Neural crest cell (in vitro differentiated cells): Measurements from ENCODE around the gene TRIM74. TPM values are rescaled to one million over a fixed set of nuclear protein-coding genes. Genes with fewer than 3 reads are reported as not detected.
A peak's percentile ranks its signal among the peaks of the same experiment; 100 is the strongest.
"Not testable (repeated sequence)": the region's sequence is repeated elsewhere in the genome, so short reads cannot be mapped to it uniquely, and the experiment has no call there.

Source experiments
- DNase-seq: peaks from one replicate; pipeline ENCODE4 v3.0.0; 2021; ENCODE audit warnings: low read depth, mixed read lengths, low spot score
- H3K27ac Mint-ChIP-seq: one replicate; pipeline ENCODE4 v1.8.0; 2021; ENCODE audit warnings: mild to moderate bottlenecking, mixed read lengths; ENCODE audit not compliant: unreplicated experiment
- H3K27me3 Mint-ChIP-seq: 2 replicates; pipeline ENCODE4 v1.8.0; 2021; ENCODE audit warnings: low read depth, mild to moderate bottlenecking, mixed read lengths
- H3K36me3 Mint-ChIP-seq: 2 replicates; pipeline ENCODE4 v1.8.0; 2021; ENCODE audit warnings: low read depth, mild to moderate bottlenecking, mixed read lengths
- H3K4me1 Mint-ChIP-seq: 2 replicates; pipeline ENCODE4 v1.8.0; 2021; ENCODE audit warnings: mixed read lengths
- H3K4me3 Mint-ChIP-seq: one replicate; pipeline ENCODE4 v1.8.0; 2021; ENCODE audit warnings: mild to moderate bottlenecking, mixed read lengths
- H3K9me3 Mint-ChIP-seq: 2 replicates; pipeline ENCODE4 v1.8.0; 2021; ENCODE audit warnings: mixed read lengths
- total RNA-seq: library from RNA; stranded (reverse); gene quantifications from 2 replicates; pipeline ENCODE4 v1.2.1, GENCODE V29; 2021

Gene TRIM74
- total RNA-seq, 1 donor from 2014 or later = 0.96 TPM

GRCh38 chr7:72971505-72971904, 2.2 kb upstream of the TRIM74 start:
- H3K27ac Mint-ChIP-seq, H3K9me3 Mint-ChIP-seq, DNase-seq, H3K36me3 Mint-ChIP-seq, H3K27me3 Mint-ChIP-seq, H3K4me3 Mint-ChIP-seq, H3K4me1 Mint-ChIP-seq: not testable (repeated sequence)

- not testable (repeated sequence) for H3K27me3 Mint-ChIP-seq, H3K27ac Mint-ChIP-seq, H3K4me3 Mint-ChIP-seq, H3K4me1 Mint-ChIP-seq, H3K9me3 Mint-ChIP-seq, DNase-seq, H3K36me3 Mint-ChIP-seq
Measured at GRCh38 chr7:72969688-72970087, 422 bp upstream of the TRIM74 start.

- H3K27ac Mint-ChIP-seq, H3K4me1 Mint-ChIP-seq, H3K36me3 Mint-ChIP-seq, DNase-seq, H3K27me3 Mint-ChIP-seq, H3K4me3 Mint-ChIP-seq, H3K9me3 Mint-ChIP-seq: not testable (repeated sequence)
Measured at GRCh38 chr7:72966892-72967291, 2.4 kb downstream of the TRIM74 start.

- not testable (repeated sequence) for H3K9me3 Mint-ChIP-seq, H3K27ac Mint-ChIP-seq, DNase-seq, H3K4me1 Mint-ChIP-seq, H3K27me3 Mint-ChIP-seq, H3K36me3 Mint-ChIP-seq, H3K4me3 Mint-ChIP-seq
Measured at GRCh38 chr7:72965186-72965975, 3.9 kb downstream of the TRIM74 start.

- not testable (repeated sequence) for H3K9me3 Mint-ChIP-seq, H3K4me3 Mint-ChIP-seq, H3K27ac Mint-ChIP-seq, H3K36me3 Mint-ChIP-seq, H3K27me3 Mint-ChIP-seq, DNase-seq, H3K4me1 Mint-ChIP-seq
Measured at GRCh38 chr7:72963056-72963455, 6.2 kb downstream of the TRIM74 start.

- H3K9me3 Mint-ChIP-seq, DNase-seq, H3K27me3 Mint-ChIP-seq, H3K4me1 Mint-ChIP-seq, H3K27ac Mint-ChIP-seq, H3K36me3 Mint-ChIP-seq, H3K4me3 Mint-ChIP-seq: not testable (repeated sequence)
Measured at GRCh38 chr7:72961346-72961650, 8.0 kb downstream of the TRIM74 start.

- DNase-seq, H3K27ac Mint-ChIP-seq, H3K4me1 Mint-ChIP-seq, H3K27me3 Mint-ChIP-seq, H3K9me3 Mint-ChIP-seq, H3K4me3 Mint-ChIP-seq, H3K36me3 Mint-ChIP-seq: not testable (repeated sequence)
Measured at GRCh38 chr7:72960626-72961345, 8.5 kb downstream of the TRIM74 start.

- H3K27ac Mint-ChIP-seq, H3K27me3 Mint-ChIP-seq, H3K4me3 Mint-ChIP-seq, H3K36me3 Mint-ChIP-seq, DNase-seq, H3K9me3 Mint-ChIP-seq, H3K4me1 Mint-ChIP-seq: not testable (repeated sequence)
Measured at GRCh38 chr7:72960029-72960428, 9.2 kb downstream of the TRIM74 start.

- H3K36me3 Mint-ChIP-seq, H3K27ac Mint-ChIP-seq, H3K4me1 Mint-ChIP-seq, H3K27me3 Mint-ChIP-seq, DNase-seq, H3K9me3 Mint-ChIP-seq: not testable (repeated sequence)
- peak overlapping the region; percentile 81 for H3K4me3 Mint-ChIP-seq
Measured at GRCh38 chr7:72954563-72955198, 14.6 kb downstream of the TRIM74 start.

- not testable (repeated sequence) for H3K9me3 Mint-ChIP-seq, H3K4me1 Mint-ChIP-seq, H3K27ac Mint-ChIP-seq, H3K27me3 Mint-ChIP-seq, H3K4me3 Mint-ChIP-seq, DNase-seq, H3K36me3 Mint-ChIP-seq
Measured at GRCh38 chr7:72953901-72954562, 15.2 kb downstream of the TRIM74 start.

GRCh38 chr7:72950432-72950831, 18.8 kb downstream of the TRIM74 start:
- not testable (repeated sequence) for H3K4me3 Mint-ChIP-seq, H3K4me1 Mint-ChIP-seq, H3K27ac Mint-ChIP-seq, H3K9me3 Mint-ChIP-seq, DNase-seq, H3K27me3 Mint-ChIP-seq, H3K36me3 Mint-ChIP-seq

GRCh38 chr7:72949686-72950085, 19.6 kb downstream of the TRIM74 start:
- H3K4me1 Mint-ChIP-seq, DNase-seq, H3K27ac Mint-ChIP-seq, H3K36me3 Mint-ChIP-seq, H3K9me3 Mint-ChIP-seq, H3K27me3 Mint-ChIP-seq: not testable (repeated sequence)
- H3K4me3 Mint-ChIP-seq = peak overlapping the region; percentile 34

- not testable (repeated sequence) for H3K27me3 Mint-ChIP-seq, H3K36me3 Mint-ChIP-seq, H3K4me1 Mint-ChIP-seq, H3K27ac Mint-ChIP-seq, DNase-seq, H3K9me3 Mint-ChIP-seq
- H3K4me3 Mint-ChIP-seq = peak overlapping the region; percentile 34
Measured at GRCh38 chr7:72949276-72949675, 20.0 kb downstream of the TRIM74 start.
